ENCODE results near the gene UQCRC2. TPM values are rescaled to one million over a fixed set of nuclear protein-coding genes. Genes with fewer than 3 reads are reported as not detected.

The UQCRC2 gene
- total RNA-seq, 2 donors from 2014 or later = 79.5 to 122 TPM

DNA sequence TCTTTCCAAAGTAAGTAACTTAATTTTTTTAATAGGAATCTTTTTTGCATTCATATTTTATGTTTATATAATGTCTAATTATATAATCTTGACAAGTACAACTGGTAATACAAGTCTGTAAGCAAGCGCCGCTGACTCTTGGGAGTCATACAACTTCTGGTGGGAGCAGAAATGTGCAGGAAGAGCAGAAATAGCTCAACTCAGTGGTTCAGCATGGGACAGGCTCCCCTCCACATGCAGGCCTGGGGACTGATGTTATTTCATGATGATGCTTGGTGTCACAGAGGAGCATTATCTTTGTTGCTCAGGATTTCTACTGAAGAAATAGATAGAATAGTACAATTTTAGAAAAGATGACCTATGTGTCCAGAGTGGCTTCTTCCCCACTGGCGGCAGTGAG is 10.7 kb downstream of the UQCRC2 start:
- Histone ChIP-seq H3K27me3 (replicated peaks; ENCODE audit: insufficient read depth) (no peaks in the 10 kb centered on the region), H3K4me1 (ENCODE audit: control insufficient read depth in 1 of 2, low read depth in 2 of 2) (no peaks in the 10 kb centered on the region), H3K4me3 (no peak overlapping the region), H3K9me3 (no peaks in the 10 kb centered on the region), H3K36me3 (peaks cover 78% of the 10 kb centered on the region), H3K27ac (no peak overlapping the region)
- DNase-seq (ENCODE audit: low spot score) = no peak
- TF ChIP-seq, protein P1, sequence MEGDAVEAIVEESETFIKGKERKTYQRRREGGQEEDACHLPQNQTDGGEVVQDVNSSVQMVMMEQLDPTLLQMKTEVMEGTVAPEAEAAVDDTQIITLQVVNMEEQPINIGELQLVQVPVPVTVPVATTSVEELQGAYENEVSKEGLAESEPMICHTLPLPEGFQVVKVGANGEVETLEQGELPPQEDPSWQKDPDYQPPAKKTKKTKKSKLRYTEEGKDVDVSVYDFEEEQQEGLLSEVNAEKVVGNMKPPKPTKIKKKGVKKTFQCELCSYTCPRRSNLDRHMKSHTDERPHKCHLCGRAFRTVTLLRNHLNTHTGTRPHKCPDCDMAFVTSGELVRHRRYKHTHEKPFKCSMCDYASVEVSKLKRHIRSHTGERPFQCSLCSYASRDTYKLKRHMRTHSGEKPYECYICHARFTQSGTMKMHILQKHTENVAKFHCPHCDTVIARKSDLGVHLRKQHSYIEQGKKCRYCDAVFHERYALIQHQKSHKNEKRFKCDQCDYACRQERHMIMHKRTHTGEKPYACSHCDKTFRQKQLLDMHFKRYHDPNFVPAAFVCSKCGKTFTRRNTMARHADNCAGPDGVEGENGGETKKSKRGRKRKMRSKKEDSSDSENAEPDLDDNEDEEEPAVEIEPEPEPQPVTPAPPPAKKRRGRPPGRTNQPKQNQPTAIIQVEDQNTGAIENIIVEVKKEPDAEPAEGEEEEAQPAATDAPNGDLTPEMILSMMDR (IDR thresholded peaks at IDR 0.05) = no peak
- no peak for ATAC-seq (ENCODE audit: insufficient number of reproducible peaks, low FRiP score, low read depth)

DNA sequence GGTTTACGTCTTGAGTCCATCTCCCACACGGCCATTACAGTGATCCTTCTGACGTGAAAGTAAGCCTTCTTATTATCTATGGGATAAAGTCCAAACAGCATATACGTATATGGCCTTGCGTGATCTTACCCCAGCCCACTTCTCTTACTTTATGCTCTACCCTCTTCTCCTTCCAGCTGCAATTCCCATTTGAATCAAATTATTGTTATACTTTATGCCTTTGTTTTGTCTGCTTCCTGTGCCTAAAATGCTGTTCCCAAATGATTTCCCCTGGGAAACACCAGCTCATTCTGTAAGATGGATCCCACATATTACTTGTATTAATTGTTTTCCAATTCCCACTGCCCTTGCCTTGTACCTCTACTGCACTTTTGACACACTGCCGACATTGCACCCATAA is 11.2 kb downstream of the UQCRC2 start:
- Histone ChIP-seq H3K9me3 (no peaks in the 10 kb centered on the region), H3K4me3 (no peak overlapping the region), H3K36me3 (peaks cover 78% of the 10 kb centered on the region), H3K27ac (no peak overlapping the region), H3K27me3 (replicated peaks; ENCODE audit: insufficient read depth) (no peaks in the 10 kb centered on the region), H3K4me1 (ENCODE audit: control insufficient read depth in 1 of 2, low read depth in 2 of 2) (no peaks in the 10 kb centered on the region)
- no peak for ATAC-seq (ENCODE audit: insufficient number of reproducible peaks, low FRiP score, low read depth)
- TF ChIP-seq, protein P1 (IDR thresholded peaks at IDR 0.05) = no peak
- no peak for DNase-seq (ENCODE audit: low spot score)

DNA sequence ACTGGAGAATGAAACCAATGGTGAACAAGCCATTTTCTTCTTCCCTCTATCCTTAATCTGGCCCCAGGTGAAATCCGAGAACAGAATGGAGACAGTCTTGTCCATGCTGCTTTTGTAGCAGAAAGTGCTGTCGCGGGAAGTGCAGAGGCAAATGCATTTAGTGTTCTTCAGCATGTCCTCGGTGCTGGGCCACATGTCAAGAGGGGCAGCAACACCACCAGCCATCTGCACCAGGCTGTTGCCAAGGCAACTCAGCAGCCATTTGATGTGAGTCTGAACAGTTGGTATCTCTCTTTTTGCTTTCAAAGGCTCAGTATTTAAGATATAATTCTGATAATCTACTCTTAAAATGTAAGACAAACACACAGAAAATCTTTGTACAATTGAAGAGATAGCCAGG is 18.7 kb downstream of the UQCRC2 start:
- Histone ChIP-seq H3K4me1 (ENCODE audit: control insufficient read depth in 1 of 2, low read depth in 2 of 2) (no peaks in the 10 kb centered on the region), H3K27ac (no peak overlapping the region), H3K4me3 (no peak overlapping the region), H3K27me3 (replicated peaks; ENCODE audit: insufficient read depth) (no peaks in the 10 kb centered on the region), H3K9me3 (no peaks in the 10 kb centered on the region), H3K36me3 (peaks cover 82% of the 10 kb centered on the region)
- TF ChIP-seq, protein P1 (IDR thresholded peaks at IDR 0.05) = no peak
- ATAC-seq (ENCODE audit: insufficient number of reproducible peaks, low FRiP score, low read depth) (no peak), DNase-seq (ENCODE audit: low spot score) (no peak)

DNA sequence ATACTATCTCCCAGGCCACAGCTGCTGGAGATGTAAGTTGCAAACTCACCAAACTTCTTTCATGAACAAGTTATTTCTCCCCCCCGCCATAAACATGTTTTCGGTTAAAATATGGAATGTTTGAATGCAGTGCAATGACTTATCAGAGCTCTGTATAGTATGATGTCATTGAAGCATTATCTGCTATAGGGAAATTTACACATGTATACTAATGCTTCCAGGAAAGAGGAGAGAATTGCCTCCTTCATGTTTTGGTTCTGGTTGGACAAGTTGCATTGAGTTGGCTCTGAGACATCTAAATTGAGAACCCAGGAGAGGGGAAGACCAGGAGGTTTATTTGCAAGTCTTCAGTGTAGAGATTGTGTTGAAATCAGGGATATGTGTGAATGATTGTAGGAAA is 20.8 kb downstream of the UQCRC2 start:
- Histone ChIP-seq H3K9me3 (no peaks in the 10 kb centered on the region), H3K4me1 (ENCODE audit: control insufficient read depth in 1 of 2, low read depth in 2 of 2) (no peaks in the 10 kb centered on the region), H3K27ac (no peak overlapping the region), H3K4me3 (no peak overlapping the region), H3K27me3 (replicated peaks; ENCODE audit: insufficient read depth) (no peaks in the 10 kb centered on the region), H3K36me3 (peaks cover 71% of the 10 kb centered on the region)
- ATAC-seq (ENCODE audit: insufficient number of reproducible peaks, low FRiP score, low read depth) (no peak), DNase-seq (ENCODE audit: low spot score) (no peak)
- TF ChIP-seq, protein P1 (IDR thresholded peaks at IDR 0.05) = no peak

DNA sequence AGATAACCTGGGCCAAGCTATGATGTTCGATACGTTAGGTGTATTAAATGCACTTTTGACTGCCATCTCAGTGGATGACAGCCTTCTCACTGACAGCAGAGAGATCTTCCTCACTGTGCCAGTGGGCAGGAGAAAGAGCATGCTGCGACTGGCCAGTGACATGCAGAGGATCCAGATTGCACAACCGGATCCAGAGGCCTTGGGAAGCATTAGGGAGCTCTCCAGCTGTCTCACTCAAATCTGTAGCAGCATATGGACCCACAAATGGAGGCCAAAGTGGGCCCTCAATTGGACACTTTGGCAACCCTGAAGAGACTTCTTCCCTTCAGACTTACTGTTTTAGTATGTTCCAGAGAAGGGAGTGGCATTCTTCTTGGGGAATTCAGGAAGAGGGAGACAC is 26.9 kb downstream of the UQCRC2 start:
- H3K4me3 ChIP-seq = no peak overlapping the region
- H3K36me3 ChIP-seq = peaks cover 77% of the 10 kb centered on the region
- no peak overlapping the region for H3K27ac ChIP-seq
- no peaks in the 10 kb centered on the region for H3K9me3 ChIP-seq
- TF ChIP-seq, protein P1 (IDR thresholded peaks at IDR 0.05) = no peak
- ATAC-seq (ENCODE audit: insufficient number of reproducible peaks, low FRiP score, low read depth) = no peak
- H3K27me3 ChIP-seq (replicated peaks; ENCODE audit: insufficient read depth) = no peaks in the 10 kb centered on the region
- H3K4me1 ChIP-seq (ENCODE audit: control insufficient read depth in 1 of 2, low read depth in 2 of 2) = no peaks in the 10 kb centered on the region
- no peak for DNase-seq (ENCODE audit: low spot score)
